ENCODE measurements around the gene MPZL1.
A peak's percentile ranks its signal among the peaks of the same experiment; 100 is the strongest.
"Not testable (repeated sequence)": the region's sequence is repeated elsewhere in the genome, so short reads cannot be mapped to it uniquely, and the experiment has no call there.

MPZL1 gene

DNA sequence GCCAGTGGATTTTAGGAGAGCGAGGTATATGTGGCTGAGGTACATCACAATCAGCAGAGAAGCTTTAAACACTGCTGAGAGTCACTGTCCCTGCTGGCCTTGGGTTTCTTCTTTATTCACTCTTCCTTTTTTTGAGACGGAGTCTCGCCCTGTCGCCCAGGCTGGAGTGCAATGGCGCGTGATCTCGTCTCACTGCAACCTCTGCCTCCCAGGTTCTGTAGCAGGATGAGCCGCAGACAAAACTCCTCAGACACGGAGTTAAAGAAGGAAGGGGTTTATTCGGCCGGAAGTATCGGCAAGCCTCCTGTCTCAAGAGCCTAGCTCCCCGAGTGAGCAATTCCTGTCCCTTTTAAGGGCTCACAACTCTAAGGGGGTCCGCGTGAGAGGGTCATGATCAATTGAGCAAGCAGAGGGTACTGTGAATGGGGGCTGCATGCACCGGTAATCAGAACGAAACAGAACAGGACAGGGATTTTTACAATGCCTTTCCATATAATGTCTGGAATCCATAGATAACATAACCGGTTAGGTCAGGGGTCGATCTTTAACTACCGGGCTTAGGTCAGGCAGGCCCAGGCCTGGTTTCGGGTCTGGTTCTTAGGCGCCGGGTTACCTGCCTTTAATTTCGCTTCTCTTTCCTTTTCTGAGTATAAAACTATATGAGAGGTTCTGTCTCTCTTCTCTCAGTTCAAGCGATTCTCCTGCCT lies 1.9 kb upstream of the MPZL1 start:
- DNase-seq (ENCODE audit: low read depth): not testable (repeated sequence)

DNA sequence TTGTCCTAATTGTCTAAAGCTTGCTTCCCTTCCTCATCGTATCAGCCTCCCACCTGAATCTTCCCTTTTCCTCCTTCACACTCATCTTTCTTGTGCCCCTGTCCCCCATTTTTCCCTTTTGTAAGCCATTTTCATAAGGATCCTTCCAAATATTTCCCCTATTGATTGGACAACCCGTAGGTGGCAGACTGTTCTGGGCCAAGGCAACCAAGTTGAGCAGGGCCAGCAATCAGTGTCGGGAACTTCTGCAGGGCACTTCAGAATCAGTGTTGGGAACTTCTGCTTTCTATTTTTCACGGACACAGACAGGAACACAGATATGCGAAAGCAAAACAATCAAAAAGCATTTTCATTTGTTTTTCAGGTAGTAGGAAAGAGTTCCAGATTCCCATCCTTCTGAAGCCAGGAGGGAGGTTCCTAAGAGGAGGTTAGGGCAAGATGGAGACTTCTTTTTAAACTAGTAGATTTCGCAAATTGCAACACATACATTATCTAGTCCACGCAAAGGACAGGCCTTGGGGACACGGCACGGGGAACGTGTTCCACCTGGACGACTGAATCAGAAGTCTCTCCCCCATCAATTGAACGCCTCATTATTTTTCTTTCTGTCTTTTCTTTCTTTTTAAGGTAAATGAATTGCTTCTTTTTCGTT lies 691 bp upstream of the MPZL1 start:
- peak; percentile 77 for DNase-seq (ENCODE audit: low read depth)

DNA sequence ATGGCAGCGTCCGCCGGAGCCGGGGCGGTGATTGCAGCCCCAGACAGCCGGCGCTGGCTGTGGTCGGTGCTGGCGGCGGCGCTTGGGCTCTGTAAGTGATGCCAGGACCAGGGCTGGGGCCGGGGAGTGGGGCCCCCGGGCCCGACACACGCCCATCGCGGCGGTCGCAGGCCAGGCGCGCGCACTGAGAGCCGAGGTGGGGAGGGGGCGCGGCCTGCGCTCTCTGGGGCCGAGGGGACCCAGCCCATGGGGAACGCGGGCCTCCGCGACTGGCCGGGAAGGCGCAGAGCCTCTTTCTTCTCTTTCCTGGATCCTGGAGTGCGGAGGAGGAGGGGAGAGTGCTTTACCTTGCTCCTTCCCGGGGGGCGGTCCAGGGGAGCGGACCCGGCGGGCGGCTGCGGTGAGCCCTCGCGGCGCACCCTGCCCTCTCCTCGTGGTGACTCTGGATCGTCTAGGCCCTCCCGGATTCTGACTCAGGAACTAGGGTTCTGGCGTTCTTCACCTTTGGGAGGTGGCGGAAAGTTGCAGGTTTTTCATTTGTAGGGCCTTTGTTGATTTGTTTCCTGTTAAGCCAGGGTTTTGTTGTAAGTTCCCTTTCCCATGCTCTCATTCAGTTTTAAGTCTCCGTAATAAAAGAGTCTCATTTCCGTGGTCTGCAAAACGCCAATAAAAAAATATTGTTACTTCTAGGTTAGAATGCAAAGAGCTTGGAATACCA lies 529 bp downstream of the MPZL1 start:
- DNase-seq (ENCODE audit: low read depth): peak; percentile 78

DNA sequence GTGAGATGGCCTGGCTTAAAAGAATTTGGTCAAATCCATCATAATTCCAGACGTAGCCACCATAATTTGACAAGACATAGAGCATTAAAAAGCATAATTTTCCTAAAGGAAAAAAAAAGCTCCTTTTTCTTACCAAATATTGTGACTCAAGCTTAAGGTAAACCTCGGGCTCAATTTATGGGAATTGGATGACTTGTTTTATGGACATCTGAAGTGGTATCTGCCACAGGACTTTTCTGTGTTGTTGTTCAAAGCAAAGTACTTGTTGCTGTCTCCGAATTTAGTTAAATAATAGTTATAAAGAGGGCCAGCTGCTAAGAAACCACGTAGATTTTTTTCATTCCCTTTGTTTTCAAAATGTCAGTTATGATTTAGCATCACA lies 1.1 kb downstream of the MPZL1 start:
- DNase-seq (ENCODE audit: low read depth): peak; percentile 29

DNA sequence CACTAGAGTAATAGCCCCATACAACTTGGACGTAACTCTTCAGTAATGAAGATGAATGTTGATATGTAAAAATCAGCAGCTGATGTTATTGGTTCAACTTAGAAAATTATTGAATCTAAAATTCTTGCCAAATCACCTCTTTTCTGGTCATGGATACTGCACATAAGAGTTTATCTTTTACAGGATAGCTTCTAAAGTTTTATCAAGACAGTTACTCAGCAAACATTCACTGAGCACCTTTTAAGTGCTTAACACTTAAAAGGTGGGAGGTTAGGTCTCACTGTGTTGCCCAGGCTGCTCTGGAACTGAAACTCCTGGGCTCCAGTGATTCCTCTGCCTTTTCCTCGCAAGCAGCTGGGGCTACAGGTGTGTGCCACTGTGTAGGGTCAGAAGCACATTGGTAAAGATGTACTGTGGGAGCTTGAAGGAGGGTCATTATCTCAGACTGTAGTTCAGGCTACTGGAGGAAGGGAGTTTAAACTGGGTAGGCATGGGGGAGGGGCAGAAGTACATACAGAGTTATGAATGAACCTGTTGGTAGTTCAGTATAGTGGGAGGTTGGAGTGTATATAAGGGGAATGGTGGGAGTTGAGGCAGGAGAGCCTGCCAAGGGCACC lies 2.0 kb downstream of the MPZL1 start:
- DNase-seq (ENCODE audit: low read depth): no peak

DNA sequence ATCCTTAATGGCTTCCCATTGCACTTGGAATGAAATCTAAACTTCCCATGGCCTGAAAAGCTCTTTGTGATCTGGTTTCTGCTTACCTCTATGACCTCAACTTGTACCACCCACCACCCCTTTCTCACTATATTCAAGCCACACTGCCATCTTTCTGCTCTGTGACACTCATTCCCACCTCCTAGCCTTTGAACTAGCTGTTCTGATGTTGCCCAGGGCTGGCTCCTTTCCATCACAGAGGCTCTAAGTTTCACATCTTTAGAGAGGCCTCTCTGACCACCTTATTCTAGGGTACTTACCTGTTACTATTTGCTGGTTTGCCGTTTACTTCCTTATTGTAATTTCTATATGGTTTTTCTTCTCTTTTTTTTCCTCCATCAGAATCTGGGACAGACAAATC lies 4.2 kb downstream of the MPZL1 start:
- no peak for DNase-seq (ENCODE audit: low read depth)

DNA sequence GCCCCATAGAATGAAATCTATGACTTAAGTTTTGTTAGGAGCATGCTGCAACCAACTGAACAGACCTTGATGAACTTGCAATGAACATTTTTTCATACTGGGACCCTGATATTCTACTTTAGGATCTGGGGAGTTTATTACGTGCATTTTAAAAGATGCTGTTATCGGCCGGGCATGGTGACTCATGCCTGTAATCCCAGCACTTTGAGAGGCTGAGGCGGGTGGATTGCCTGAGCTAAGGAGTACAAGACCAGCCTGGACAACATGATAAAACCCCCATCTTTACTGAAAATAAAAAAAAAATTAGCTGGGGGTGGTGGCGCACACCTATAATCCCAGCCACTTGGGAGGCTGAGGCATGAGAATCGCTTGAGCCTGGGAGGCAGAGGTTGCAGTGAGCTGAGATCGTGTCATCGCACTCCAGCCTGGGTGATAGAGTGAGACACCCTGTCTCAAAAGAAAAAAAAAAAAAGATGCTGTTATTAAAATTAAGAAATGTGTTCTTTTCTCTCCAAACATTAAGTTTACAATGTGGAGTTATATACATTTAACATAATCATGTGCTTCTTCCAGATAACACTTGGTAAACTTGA lies 7.1 kb downstream of the MPZL1 start:
- DNase-seq (ENCODE audit: low read depth): no peak

DNA sequence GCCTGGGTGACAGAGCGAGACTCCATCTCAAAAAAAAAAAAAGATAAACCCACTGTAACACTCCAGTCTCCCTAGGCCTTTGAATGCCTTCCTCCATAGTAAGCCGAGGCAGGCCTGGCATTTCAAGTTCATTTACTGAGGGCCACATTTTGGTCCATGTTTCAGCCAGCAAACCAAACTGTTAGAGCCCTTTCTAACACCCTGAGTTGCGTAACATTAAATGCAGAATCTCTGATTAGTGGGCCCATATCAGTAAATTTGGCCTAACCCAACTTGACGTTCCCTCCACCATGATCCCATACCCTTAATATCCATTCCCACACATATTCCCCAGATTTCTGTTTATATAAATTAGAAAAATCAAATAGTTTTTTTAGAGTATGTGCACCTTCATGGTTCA lies 12.4 kb downstream of the MPZL1 start:
- no peak for DNase-seq (ENCODE audit: low read depth)

DNA sequence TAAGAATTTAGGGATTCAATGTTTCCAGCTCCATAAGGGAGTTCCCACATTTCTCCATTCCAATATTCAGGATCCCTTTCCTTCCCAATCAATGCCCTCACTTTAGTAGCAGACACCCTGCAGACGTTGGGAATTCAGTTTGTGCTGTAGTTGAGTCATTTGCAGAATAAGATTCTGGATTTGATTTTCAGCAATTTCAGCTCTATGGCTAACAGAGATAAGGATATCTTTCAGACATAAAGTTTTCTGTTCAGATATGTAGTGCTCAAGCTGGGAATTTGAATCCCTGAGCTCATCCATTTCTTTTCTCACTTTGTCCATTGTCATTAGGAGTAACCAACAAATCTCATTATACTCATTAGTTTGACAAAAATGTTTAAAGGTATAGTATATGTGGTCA lies 13.1 kb downstream of the MPZL1 start:
- no peak for DNase-seq (ENCODE audit: low read depth)

DNA sequence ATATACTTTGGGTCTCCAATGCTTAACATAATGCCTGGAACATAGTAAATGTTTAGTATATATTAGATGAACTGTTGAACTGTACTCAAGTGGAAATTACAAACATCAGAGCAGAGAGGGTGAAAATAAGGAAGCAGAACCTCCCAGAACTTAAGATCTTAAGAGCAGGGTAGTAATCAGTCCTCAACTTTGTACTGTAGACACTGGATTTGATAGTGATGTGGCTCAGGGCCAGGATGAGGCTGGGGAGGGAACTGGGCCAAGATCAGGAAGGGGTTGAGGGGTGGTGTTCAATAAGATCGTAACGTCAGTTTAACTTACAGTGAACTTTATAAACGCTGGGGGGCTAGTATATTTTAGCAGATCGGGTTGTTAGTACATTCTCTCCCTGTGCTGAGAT lies 15.4 kb downstream of the MPZL1 start:
- no peak for DNase-seq (ENCODE audit: low read depth)

DNA sequence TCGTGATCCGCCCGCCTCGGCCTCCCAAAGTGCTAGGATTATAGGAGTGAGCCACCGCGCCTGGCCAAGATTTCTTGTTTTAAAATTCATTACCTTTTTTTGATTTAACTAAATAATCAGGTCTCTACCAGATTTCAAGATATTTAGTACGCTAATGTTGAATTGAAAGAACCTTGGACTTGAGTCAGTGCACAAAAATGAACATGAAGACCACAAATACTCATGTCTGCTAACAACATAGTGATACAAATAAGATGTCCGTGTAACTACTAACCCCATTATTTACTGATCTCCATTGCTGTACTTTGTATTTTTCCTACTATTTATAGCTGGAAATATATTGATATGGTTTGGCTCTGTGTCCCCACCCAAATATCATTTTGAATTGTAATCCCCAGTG lies 16.4 kb downstream of the MPZL1 start:
- DNase-seq (ENCODE audit: low read depth): no peak

DNA sequence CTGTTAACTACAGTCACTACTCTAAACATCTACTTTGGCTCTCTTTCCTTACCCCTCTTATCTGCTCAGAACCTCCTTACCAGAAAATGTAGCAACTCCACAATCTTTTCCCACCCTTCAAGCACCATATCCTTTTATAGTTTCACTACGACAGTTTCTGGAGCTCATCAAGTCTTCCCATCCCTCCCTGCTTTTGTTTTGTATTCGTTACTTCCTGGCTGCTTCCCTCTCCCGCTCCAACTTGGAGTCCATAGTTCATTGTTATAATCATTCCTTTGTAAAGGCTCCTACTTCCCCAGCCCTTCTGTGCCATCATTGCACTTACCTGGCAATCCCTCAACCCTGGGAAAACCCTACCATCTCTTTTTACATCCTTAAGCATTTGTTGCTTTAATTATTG lies 18.0 kb downstream of the MPZL1 start:
- DNase-seq (ENCODE audit: low read depth): no peak

DNA sequence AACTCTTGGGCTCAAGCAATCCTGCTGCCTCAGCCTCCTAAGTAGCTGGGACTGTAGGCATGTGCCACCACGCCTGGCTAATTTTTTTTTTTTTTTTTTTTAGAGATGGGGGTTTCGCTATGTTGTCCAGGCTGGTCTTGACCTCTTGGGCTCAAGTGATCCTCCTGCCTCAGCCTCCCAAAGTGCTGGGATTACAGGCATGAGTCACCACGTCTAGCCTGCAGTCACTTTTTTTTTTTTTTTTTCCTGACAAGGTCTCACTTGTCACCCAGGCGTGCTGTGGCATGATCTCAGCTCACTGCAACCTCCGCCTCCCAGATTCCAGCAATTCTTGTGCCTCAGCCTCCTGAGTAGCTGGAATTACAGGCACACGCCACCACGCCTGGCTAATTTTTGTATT lies 19.3 kb downstream of the MPZL1 start:
- DNase-seq (ENCODE audit: low read depth): not testable (repeated sequence)

DNA sequence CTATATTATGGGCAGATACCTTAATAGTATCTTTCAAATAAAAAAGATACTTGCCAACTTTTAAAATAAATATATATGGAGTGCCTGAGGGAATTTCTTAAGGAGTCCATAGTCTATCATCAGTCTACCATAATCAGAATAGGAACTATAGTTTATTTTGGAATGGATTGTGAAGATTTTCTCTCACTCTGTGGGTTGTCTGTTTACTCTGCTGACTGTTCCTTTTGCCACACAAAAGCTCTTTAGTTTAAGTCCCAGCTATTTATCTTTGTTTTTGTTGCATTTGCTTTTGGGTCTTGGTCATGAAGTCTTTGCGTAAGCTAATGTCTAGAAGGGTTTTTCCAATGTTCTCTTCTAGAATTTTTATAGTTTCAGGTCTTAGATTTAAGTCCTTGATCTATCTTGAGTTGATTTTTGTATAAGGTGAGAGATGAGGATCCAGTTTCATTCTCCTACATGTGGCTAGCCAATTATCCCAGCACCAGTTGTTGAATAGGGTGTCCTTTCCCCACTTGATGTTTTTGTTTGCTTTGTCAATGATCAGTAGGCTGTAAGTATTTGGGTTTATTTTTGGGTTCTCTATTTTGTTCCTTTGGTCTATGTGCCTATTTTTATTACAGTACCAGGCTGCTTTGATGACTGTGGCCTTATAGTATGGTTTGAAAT lies 20.7 kb downstream of the MPZL1 start:
- DNase-seq (ENCODE audit: low read depth): not testable (repeated sequence)

DNA sequence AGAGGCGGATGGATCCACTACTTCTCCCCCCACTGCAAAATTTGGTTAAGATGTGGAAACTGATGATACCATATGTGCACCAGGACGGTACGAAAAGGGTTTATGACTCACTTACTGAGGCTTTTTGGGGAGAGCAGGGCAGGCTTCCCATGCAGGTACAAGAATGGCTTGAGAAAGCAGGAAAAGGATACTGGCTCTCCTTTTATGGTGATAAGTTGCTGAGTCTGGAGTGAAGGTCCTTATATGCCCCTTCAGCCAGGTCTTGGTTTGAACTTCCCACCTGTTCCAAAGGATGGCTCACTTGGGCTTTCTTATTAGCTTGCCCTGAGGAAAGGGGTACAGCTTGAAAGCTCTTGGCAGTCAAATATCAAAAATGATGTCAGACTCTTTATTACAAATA lies 23.1 kb downstream of the MPZL1 start:
- no peak for DNase-seq (ENCODE audit: low read depth)

DNA sequence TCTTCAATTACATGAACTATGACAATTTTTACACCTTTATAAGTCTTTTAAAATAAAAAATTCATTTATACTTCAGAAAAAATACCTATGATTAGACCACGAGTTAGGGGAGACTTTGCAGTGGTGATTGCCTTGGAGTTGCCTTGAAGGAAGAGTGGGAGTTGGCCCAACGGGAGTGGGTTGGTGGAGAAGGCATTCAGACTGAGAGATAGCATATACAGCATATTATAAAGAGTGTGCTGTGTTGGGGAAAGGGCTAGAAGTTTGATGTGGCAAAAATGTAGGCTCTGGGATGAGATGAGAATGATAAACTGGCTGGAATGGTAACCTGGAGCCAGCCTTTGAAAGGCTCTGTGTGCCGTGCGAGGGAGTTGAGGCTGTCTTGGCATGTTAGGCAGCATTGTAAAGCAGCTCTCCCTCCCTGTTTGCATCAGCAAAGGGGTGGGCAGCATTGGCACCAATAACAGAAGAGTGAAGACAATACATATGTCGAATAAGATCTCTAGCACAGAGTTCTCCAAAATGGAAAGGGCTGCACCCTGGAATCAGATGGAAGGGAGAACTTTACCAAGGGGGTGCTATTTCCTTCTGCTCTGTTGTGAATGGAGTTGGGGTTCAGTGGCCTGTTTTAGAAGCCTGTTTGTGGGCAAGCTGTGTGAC lies 24.4 kb downstream of the MPZL1 start:
- DNase-seq (ENCODE audit: low read depth): no peak

DNA sequence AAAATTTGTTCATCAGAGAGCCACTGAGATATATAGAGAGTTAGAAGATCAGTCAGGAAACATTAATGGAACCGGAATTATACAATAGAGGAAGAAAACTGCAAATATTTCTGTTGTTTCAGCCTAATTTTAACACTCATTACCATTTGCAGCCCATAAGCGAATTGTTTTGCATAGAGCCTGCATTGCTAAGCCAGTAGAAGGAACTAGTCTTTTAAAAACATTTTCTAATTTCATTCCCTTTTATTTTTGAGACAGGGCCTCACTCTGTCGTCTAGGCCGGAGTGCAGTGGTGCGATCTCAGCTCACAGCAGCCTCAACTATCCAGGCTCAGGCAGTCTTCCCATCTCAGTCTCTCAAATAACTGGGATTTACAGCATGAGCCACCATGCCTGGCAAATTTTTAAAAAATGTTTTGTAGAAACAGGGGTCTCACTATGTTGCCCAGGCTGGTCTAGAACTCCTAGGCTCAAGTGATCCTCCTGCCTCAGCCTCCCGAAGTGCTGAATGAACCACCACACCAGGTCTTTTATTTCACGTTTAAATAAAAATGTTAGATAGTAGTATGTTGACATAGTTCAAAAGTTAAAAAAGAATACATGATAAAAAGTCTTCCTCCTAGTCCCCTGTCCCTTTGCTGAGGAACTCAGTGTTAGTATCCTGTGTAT lies 25.3 kb downstream of the MPZL1 start:
- no peak for DNase-seq (ENCODE audit: low read depth)

DNA sequence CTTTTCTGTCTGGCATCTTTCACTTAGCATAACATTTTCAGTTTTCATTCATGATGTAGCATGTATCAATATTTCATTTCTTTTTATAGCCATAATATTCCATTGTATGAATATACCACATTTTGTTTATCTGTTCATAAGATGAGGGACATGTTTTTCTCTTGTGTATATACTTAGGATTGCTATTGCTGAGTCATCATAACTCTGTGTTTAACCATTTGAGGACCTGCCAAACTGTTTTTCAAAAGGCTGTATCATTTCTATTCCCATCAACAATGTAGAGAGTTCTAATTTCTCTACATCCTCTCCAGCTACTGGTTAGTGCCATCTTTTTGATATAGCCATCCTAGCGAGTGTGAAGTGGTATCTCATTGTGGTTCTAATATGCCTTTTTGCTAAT lies 26.2 kb downstream of the MPZL1 start:
- peak; percentile 40 for DNase-seq (ENCODE audit: low read depth)

DNA sequence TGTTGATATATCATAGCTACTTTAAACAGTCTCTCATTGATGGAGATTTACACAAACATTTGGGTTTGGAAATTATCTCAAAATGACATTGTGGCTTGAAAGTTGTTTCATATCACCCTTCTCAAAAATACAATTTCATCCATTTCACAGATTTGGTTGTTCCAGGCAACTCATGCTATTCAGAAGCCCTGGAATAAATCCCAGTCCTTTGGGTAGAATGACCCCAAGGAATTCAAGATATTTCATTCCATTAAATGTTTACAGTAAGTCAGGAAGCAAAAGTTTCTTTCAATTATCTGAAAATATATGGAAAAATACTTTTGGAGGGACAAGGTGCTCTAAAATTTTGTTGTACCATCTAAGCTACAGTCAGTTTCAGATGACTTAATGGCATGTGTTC lies 27.1 kb downstream of the MPZL1 start:
- peak; percentile 15 for DNase-seq (ENCODE audit: low read depth)

DNA sequence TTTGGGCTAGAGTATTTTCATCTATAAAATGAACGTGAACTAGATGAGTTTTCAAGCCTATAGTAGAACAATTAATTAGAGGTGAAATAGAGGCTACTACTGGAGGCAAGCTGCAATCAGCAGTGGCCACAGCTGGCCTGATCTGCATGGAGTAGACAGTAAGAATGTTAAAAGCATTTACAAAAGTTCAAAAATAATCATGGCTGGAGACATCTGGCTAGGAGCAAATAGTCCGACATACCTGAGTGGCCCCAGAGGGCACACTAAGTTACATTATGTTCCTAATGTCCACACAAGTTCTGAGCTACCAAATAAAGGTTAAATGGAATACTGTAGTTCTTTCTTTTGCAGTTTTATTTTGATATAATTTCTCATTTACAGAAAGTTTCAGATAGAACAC lies 28.0 kb downstream of the MPZL1 start:
- DNase-seq (ENCODE audit: low read depth): no peak

DNA sequence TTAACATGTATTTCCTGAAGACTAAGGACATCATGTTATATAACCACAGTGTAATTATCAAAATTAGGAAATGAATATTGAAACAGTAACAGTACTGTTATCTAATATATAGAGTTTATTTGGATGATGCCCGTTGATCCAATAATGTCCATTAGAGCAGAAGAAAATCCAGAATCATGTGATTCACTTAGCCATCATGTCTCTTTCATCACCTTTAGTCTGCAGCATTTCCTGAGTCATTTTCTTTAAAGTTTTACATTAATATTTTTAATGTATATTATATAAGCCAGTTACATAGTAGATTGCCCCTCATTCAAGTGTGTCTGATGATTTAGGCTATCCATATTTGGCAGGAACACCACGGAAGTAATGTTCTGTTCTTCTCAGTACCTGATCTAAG lies 28.9 kb downstream of the MPZL1 start:
- DNase-seq (ENCODE audit: low read depth): peak; percentile 19
